ENCODE results near the gene NUP214. TPM values are rescaled to one million over a fixed set of nuclear protein-coding genes. Genes with fewer than 3 reads are reported as not detected.

Gene NUP214
- total and polyA plus RNA-seq, 2 of the 8 experiments (the other 6 are each of a cell fraction or from before 2014, with no cell fraction given), result 28.6 to 50.2 TPM

DNA sequence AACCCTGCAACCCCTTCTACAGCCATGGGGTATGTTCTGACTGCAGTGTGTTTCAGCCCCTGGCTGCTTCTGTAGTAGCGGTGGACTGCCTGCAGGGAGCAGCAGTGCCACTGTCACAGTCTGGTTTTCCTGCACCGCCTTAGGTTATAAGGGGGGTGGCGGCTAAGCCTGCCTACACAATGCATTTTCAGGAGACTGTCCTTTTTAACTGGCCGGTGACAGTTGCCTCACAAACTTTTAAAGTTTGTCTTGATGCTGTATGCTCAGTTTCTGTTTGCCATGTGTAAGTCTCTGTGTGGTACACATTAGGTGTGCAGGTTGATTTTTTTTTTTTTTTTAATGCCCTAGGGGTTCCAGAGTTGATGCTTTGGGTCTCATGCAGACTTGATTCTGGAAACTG, 53.0 kb downstream of the NUP214 start (continued):
- no peak for TF ChIP-seq CHD2 (IDR thresholded peaks at IDR 0.05; ENCODE audit: low read length)
- no peak for TF ChIP-seq TCF12 (IDR thresholded peaks at IDR 0.05; ENCODE audit: low read depth, low read length)
- no peak for TF ChIP-seq KDM4A (IDR thresholded peaks at IDR 0.05; ENCODE audit: low read depth, low read length, severe bottlenecking)
- no peak for TF ChIP-seq KDM5A (IDR thresholded peaks at IDR 0.05; ENCODE audit: low read length)
- TF ChIP-seq CHD1 (IDR thresholded peaks at IDR 0.05; ENCODE audit: low read depth, low read length), result no peak
- TF ChIP-seq BCL11A (IDR thresholded peaks at IDR 0.05; ENCODE audit: low read depth in 2 of 2, low read length in 2 of 2), result no peak
- TF ChIP-seq, protein P1, sequence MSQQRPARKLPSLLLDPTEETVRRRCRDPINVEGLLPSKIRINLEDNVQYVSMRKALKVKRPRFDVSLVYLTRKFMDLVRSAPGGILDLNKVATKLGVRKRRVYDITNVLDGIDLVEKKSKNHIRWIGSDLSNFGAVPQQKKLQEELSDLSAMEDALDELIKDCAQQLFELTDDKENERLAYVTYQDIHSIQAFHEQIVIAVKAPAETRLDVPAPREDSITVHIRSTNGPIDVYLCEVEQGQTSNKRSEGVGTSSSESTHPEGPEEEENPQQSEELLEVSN (IDR thresholded peaks at IDR 0.05), result no peak
- TF ChIP-seq RXRA (IDR thresholded peaks at IDR 0.05; ENCODE audit: insufficient read depth, low read depth, low read length), result no peak
- no peak for TF ChIP-seq CEBPB (IDR thresholded peaks at IDR 0.05; ENCODE audit: low read depth, low read length)
- TF ChIP-seq KDM1A (IDR thresholded peaks at IDR 0.05; ENCODE audit: borderline replicate concordance, low read length), result peak; percentile 50; the same call in 1 of the 2 replicates
- TF ChIP-seq HDAC2 (IDR thresholded peaks at IDR 0.05; ENCODE audit: borderline replicate concordance in 1 of 2, low read depth in 2 of 2, low read length in 2 of 2), result no peak
- no peak for TF ChIP-seq BRCA1 (IDR thresholded peaks at IDR 0.05; ENCODE audit: low read depth, low read length)
- TF ChIP-seq CTCF (IDR thresholded peaks at IDR 0.05; ENCODE audit: control extremely low read depth in 1 of 3, insufficient read depth in 1 of 3, low read depth in 1 of 3, low read length in 3 of 3), result peak; percentile 93 to 99 (median 97)
- TF ChIP-seq POU5F1 (IDR thresholded peaks at IDR 0.05; ENCODE audit: low read depth, low read length), result no peak
- TF ChIP-seq ATF3 (IDR thresholded peaks at IDR 0.05; ENCODE audit: insufficient read depth, low read depth, low read length), result no peak
- TF ChIP-seq RNF2 (IDR thresholded peaks at IDR 0.05; ENCODE audit: borderline replicate concordance, low read depth, low read length, missing control alignments, poor library complexity, severe bottlenecking), result no peak
- no peak for TF ChIP-seq BACH1 (IDR thresholded peaks at IDR 0.05; ENCODE audit: low read length)
- TF ChIP-seq RAD21 (IDR thresholded peaks at IDR 0.05 in 1 of 2, conservative IDR thresholded peaks at IDR 0.05 in 1 of 2; ENCODE audit: low read depth in 2 of 2, low read length in 2 of 2), result peak; percentile 83 to 87
- no peak for TF ChIP-seq EZH2 (IDR thresholded peaks at IDR 0.05; ENCODE audit: low read depth, low read length, severe bottlenecking)
- TF ChIP-seq EP300 (IDR thresholded peaks at IDR 0.05; ENCODE audit: borderline replicate concordance in 1 of 2, low read depth in 2 of 2, low read length in 2 of 2), result no peak

All from H1 (cell line).